Pancreas (tissue), 10 donors: ENCODE results near the gene SMYD3. TPM values are rescaled to one million over a fixed set of nuclear protein-coding genes. Genes with fewer than 3 reads are reported as not detected.

Experiments used
- ATAC-seq, 4 donors: fragments of 200-7000 bp; cut with Tn5 transposase; one replicate each; pipeline versions ENCODE4 v1.8.0 to v1.9.1; 2020; ENCODE audit warnings: mild to moderate bottlenecking in 4 of 4, moderate library complexity in 4 of 4
- DNase-seq, 6 donors: peaks; one replicate each; pipeline ENCODE4 v3.0.0-alpha.2; 2020
- FAIRE-seq: peaks from 2 replicates; lab custom pipeline; 2012; peaks lifted over from hg19 to GRCh38; lab: Jason Lieb, UNC
- H3K27ac ChIP-seq, 4 donors: fragments of 200-600 bp; sonication (generic); 1 replicate in 3 of 4; 2 replicates in 1 of 4; pipeline versions ENCODE4 v1.5.0 to v1.8.0; 2020
- H3K27me3 ChIP-seq, 4 donors: fragments of 200-600 bp; one replicate each; pipeline ENCODE4 v1.8.0; 2021
- H3K36me3 ChIP-seq, 3 donors: fragments of 200-600 bp; sonication (generic) in 1 of 3; one replicate each; pipeline versions ENCODE4 v1.5.0 to v1.8.0; 2020 to 2021
- H3K4me1 ChIP-seq, 3 donors: fragments of 200-600 bp; one replicate each; pipeline ENCODE4 v1.8.0; 2021
- H3K4me3 ChIP-seq, 4 donors: fragments of 200-600 bp; sonication (generic) in 2 of 4; one replicate each; pipeline versions ENCODE4 v1.5.0 to v1.8.0; 2020 to 2021
- H3K9me3 ChIP-seq, 4 donors: fragments of 200-600 bp; one replicate each; pipeline ENCODE4 v1.8.0; 2021
- WGBS, 2 donors: extraction: QIAGEN DNeasy Blood & Tissue Kit; methylation state at CpG; one replicate each; pipeline ENCODE4 v1.1.7; 2013; 5-methylcytosine and 5-hydroxymethylcytosine counted together
- intact Hi-C, 3 donors: fragments of 100-400 bp; cut with DNase I; formaldehyde crosslinking; loops; one replicate each; pipeline versions ENCODE4 v1.11.1 to v1.14.2; 2022
- polyA plus RNA-seq, 2 donors: library from polyadenylated mRNA; stranded (reverse); fragments of 200-250 nt; gene quantifications; one replicate each; pipeline ENCODE4 v1.2.3, GENCODE V29; 2013
- total RNA-seq, 6 donors: library from RNA; stranded (reverse); fragmentation: NEBNext Ultra II Directional in 4 of 6; extraction: Animal tissue kit (Norgen Biotek cat#: 25700) in 4 of 6; gene quantifications; one replicate each; pipeline versions ENCODE4 v1.2.1 to v1.2.4, GENCODE V29; 2021 to 2023
- TF ChIP-seq, protein P1 (sequence below), 4 donors: fragments of 200-600 bp; sonication (generic) in 3 of 4; IDR thresholded peaks; one replicate each; pipeline versions ENCODE4 v1.5.0 to v1.8.0; 2021; ENCODE audit warnings: antibody characterized with exemption in 4 of 4
- donor health status: healthy with polysubstance abuse.
- donor health status: DM: no; HTN: no; CAD: no; lungs with moderate emphysema.
- donor health status: DM: no; HTN: no; CAD: no.
- donor health status: control.
- donor health status: control.
- donor health status: Bipolar disorder and iron deficiency.
- donor health status: DM: yes; HTN: yes; CAD: no.
- donor health status: DM: no; HTN: no; CAD: no.
- donor health status: DM: no; HTN: no; CAD: no.
- donor health status: DM: yes; HTN: yes; CAD: no.

Gene SMYD3
- total and polyA plus RNA-seq, 8 donors, result 4.6 to 10.5 (median 6.7) TPM

DNA sequence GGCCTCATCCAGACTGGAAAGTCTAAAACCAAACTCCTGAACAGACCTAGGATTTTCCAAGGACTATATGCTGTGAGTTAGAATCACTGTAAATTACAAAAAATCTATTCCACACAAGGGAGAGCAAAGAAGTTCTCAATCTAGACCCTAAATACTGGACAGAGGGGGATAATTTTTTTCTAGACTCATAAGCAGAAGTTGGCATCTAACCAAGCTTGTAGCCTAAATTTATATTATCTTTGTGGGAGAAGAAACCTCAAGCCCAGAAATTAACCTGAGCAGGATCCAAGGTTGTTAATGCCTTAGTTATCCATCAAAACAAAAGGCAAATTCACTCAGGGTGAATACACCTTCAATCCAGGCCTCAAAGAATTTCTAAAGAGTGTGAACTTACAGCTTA is 290.2 kb downstream of the SMYD3 start:
- no peak for ATAC-seq
- no peaks in the 10 kb centered on the region for H3K36me3 ChIP-seq
- H3K9me3 ChIP-seq, result no peaks in the 10 kb centered on the region
- H3K4me3 ChIP-seq, result no peak overlapping the region
- no peak overlapping the region for H3K27ac ChIP-seq
- no peak for FAIRE-seq
- TF ChIP-seq, protein P1, sequence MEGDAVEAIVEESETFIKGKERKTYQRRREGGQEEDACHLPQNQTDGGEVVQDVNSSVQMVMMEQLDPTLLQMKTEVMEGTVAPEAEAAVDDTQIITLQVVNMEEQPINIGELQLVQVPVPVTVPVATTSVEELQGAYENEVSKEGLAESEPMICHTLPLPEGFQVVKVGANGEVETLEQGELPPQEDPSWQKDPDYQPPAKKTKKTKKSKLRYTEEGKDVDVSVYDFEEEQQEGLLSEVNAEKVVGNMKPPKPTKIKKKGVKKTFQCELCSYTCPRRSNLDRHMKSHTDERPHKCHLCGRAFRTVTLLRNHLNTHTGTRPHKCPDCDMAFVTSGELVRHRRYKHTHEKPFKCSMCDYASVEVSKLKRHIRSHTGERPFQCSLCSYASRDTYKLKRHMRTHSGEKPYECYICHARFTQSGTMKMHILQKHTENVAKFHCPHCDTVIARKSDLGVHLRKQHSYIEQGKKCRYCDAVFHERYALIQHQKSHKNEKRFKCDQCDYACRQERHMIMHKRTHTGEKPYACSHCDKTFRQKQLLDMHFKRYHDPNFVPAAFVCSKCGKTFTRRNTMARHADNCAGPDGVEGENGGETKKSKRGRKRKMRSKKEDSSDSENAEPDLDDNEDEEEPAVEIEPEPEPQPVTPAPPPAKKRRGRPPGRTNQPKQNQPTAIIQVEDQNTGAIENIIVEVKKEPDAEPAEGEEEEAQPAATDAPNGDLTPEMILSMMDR (IDR thresholded peaks at IDR 0.05), result no peak
- H3K27me3 ChIP-seq, result no peaks in the 10 kb centered on the region
- no peaks in the 10 kb centered on the region for H3K4me1 ChIP-seq
- intact Hi-C loops, result no loop called here
- no peak for DNase-seq

DNA sequence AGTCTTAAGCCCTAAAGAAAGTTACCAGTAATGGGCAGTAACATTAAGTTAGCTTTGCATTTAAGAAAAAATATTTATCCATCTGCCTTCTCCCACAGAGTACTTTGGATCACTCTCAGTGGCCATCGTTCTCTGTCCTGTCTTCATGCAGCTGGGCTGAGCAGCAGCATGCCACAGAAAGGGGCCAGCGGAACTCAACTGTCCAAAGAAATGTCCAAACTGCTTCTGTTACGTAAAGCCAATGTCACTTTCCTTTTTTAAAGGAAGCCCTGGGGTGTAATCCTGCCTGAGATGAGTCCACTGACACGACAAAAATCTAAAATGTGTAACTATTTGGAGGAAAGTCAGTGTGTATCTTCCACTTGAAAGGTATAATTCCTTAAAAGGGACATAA is 291.6 kb downstream of the SMYD3 start:
- no peak overlapping the region for H3K27ac ChIP-seq
- no peaks in the 10 kb centered on the region for H3K9me3 ChIP-seq
- FAIRE-seq (no peak), ATAC-seq (peak in 1 of 4 donors; percentile 24), DNase-seq (no peak)
- intact Hi-C loops, result no loop called here
- TF ChIP-seq, protein P1 (IDR thresholded peaks at IDR 0.05), result no peak
- H3K4me3 ChIP-seq, result no peak overlapping the region
- H3K27me3 ChIP-seq, result no peaks in the 10 kb centered on the region
- no peaks in the 10 kb centered on the region for H3K4me1 ChIP-seq
- 91 to 97% methylated on average over 4 of the region's 4 CpGs for WGBS, 2 donors
- no peaks in the 10 kb centered on the region for H3K36me3 ChIP-seq

DNA sequence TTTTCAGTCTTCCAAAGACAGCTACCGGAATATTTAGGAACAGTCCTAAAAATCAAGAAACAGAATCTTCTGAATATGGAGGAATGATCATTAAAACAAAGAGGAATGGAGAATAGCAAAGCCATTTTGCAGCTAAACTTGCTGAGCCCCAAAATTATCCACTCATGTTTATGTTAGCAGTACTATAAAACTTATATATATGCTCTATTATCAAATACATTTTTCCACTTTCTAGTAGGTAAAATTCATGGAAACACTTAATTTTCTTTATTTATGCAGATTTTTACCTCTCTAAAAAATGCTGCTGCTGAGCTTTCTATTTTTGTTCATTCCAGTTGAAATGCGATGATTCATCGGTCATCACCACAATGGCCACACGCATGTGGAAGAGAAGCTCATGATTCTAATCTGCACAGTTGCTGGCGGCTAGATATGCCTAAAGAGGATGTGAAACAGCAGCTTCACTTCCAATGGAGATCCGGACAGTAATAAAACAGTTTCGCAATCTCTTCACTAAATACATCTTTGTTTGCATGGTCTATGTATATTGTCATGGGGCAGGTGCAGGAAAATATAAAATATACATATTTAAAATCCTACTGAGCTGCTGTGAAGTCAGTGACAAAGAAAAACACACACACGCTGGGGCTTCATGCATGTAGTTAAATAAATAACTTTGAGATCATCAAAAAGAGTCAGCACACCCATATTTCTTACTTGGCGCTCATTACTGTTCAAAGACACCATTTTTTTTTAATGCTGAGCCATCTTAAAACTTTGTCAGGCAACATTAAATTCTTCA is 292.2 kb downstream of the SMYD3 start:
- Histone ChIP-seq H3K27ac (peak overlapping the region in 1 of 4 donors; percentile 1), H3K36me3 (no peaks in the 10 kb centered on the region), H3K9me3 (no peaks in the 10 kb centered on the region), H3K27me3 (no peaks in the 10 kb centered on the region), H3K4me3 (no peak overlapping the region), H3K4me1 (no peaks in the 10 kb centered on the region)
- TF ChIP-seq, protein P1 (IDR thresholded peaks at IDR 0.05), result no peak
- DNase-seq (peak in 1 of 6 donors; percentile 47), FAIRE-seq (no peak), ATAC-seq (peak in 3 of 4 donors; percentile 24 to 86 (median 54))
- 88 to 90% methylated on average over 9 of the region's 9 CpGs for WGBS, 2 donors
- intact Hi-C loops, result no loop called here

DNA sequence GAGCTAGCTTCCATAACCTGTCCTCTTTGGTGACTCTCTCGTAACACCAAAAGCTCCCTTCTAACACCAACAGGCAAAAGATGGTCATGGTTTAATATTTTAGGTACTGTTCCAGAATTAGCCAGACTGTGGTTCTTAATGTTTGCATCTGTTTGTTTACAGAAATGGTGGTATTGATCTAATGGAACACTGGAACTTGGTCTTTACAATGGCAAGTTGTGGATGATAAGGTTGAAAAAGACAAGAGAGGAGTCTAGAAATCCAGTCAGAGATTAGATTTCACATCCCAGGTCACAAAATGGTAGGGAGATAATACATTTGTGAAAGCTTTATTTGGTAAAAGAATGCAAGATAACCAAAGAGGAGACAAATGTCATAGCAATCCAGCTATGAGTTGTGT is 293.1 kb downstream of the SMYD3 start:
- WGBS, 2 donors, result 98% methylated on average over 1 of the region's 1 CpG
- no peak for FAIRE-seq
- ATAC-seq, result no peak
- no peak for DNase-seq
- intact Hi-C loops, result no loop called here
- no peaks in the 10 kb centered on the region for H3K9me3 ChIP-seq
- H3K27ac ChIP-seq, result no peak overlapping the region
- TF ChIP-seq, protein P1 (IDR thresholded peaks at IDR 0.05), result no peak
- H3K36me3 ChIP-seq, result no peaks in the 10 kb centered on the region
- no peaks in the 10 kb centered on the region for H3K4me1 ChIP-seq
- no peaks in the 10 kb centered on the region for H3K27me3 ChIP-seq
- no peak overlapping the region for H3K4me3 ChIP-seq

DNA sequence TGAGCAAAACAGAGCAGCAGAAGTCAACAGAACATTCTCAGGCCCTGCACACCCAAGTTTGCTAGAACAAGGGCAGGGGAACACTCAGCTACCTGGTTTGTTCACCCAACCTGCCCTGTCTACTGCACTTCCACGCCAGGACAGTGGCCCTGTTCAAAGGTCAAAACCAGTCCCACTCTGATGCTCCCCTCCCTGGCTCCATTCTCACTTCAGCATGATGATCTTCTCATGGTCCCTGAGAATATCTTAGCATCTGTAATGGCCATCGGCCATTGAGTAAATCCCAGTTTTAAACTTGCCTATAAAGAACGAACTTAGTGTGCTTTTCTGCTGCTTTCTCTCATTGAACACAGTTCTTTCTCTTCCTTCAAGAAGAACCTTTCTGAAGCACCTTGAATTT is 293.6 kb downstream of the SMYD3 start:
- no peaks in the 10 kb centered on the region for H3K9me3 ChIP-seq
- DNase-seq, result no peak
- WGBS, 2 donors, result 86 to 87% methylated on average over 3 of the region's 3 CpGs
- TF ChIP-seq, protein P1 (IDR thresholded peaks at IDR 0.05), result no peak
- no peaks in the 10 kb centered on the region for H3K36me3 ChIP-seq
- H3K27me3 ChIP-seq, result no peaks in the 10 kb centered on the region
- no peaks in the 10 kb centered on the region for H3K4me1 ChIP-seq
- no peak for FAIRE-seq
- intact Hi-C loops, result no loop called here
- ATAC-seq, result no peak
- no peak overlapping the region for H3K27ac ChIP-seq
- H3K4me3 ChIP-seq, result no peak overlapping the region
